Fibroblast of mammary gland (primary cell): ENCODE data around the gene VCX3A.

Source experiments
- DNase-seq: peaks from one replicate; pipeline ENCODE4 v3.0.0-alpha.2; 2010; ENCODE audit warnings: low read depth
- H3K4me3 ChIP-seq: 2 replicates; pipeline ENCODE4 v1.5.1; 2011; ENCODE audit warnings: low read depth, mild to moderate bottlenecking, low read length, moderate library complexity; ENCODE audit not compliant: control insufficient read depth
- TF ChIP-seq, protein P1 (sequence below): conservative IDR thresholded peaks from 2 replicates; pipeline ENCODE4 v1.5.1; 2011; ENCODE audit warnings: low read depth, low read length, inconsistent platforms; ENCODE audit not compliant: control insufficient read depth, insufficient read depth

Gene VCX3A

GRCh38 chrX:6526564-6527136 lies 8.3 kb downstream of the VCX3A start:
- H3K4me3 ChIP-seq = no peak overlapping the region
- no peak for DNase-seq
- TF ChIP-seq, protein P1, sequence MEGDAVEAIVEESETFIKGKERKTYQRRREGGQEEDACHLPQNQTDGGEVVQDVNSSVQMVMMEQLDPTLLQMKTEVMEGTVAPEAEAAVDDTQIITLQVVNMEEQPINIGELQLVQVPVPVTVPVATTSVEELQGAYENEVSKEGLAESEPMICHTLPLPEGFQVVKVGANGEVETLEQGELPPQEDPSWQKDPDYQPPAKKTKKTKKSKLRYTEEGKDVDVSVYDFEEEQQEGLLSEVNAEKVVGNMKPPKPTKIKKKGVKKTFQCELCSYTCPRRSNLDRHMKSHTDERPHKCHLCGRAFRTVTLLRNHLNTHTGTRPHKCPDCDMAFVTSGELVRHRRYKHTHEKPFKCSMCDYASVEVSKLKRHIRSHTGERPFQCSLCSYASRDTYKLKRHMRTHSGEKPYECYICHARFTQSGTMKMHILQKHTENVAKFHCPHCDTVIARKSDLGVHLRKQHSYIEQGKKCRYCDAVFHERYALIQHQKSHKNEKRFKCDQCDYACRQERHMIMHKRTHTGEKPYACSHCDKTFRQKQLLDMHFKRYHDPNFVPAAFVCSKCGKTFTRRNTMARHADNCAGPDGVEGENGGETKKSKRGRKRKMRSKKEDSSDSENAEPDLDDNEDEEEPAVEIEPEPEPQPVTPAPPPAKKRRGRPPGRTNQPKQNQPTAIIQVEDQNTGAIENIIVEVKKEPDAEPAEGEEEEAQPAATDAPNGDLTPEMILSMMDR = no peak

DNA sequence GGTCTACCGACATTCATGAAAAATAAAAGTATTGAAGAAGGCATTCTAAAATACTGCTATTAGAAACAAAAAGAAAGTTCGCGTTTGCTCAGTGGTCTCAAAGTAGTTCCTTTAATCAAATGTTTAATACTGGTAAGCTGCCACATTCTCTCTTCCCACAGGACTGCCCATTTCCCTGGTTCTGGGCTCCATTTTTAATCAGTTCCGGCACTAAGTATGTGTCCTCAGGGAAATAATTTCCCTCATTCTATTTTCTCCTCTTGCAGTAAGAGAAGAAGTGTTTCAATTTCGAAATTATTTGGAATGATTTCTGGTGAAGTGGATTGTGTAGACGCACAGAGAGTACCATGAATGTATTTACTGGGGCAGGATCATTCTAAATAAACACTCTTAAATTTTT lies 17.5 kb downstream of the VCX3A start:
- H3K4me3 ChIP-seq = no peak overlapping the region
- TF ChIP-seq, protein P1 = no peak
- DNase-seq = no peak

- TF ChIP-seq, protein P1 = no peak
- no peak overlapping the region for H3K4me3 ChIP-seq
- no peak for DNase-seq
These were observed 28.5 kb downstream of the VCX3A start for GRCh38 chrX:6506444-6506843.

DNA sequence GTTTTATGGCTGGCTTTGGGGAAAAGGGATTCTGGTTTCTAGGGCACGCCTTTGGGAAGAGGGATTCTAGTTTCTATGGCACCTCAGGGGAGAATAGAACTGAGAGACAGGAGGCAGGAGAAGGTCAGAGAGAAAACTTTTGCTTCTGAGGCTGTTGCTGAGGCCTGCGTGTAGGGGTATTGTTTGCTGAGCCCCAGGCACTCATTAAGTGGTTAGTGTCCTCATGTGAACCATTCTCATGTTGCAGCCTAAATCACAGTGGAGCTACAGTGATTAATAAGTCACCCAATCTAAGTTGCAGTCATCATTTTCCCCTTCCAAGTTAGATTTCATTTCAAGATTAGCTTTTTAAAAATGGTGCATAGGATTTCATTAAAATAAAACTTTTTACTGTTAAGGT lies 29.0 kb downstream of the VCX3A start:
- DNase-seq = no peak
- TF ChIP-seq, protein P1 = no peak

DNA sequence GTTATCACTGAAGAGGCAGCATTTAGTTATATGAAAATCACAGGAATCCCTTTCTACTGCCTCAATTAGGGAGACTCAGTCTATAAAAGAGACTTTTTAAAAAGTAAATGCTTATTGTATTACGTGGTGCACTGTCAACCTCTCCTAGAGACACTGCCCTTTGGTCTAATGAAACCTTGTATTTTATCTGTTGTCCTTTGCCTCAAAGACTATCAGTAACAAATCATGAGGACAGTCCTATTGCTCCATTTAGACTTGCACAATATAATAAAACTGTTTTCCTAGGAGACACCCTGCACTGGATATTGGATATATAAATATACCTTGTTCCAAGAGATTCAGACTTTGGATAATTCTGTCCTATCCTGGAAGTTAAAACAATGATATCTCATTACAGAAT lies 34.2 kb downstream of the VCX3A start:
- H3K4me3 ChIP-seq = no peak overlapping the region
- no peak for DNase-seq
- TF ChIP-seq, protein P1 = no peak

More for the DNA sequence above, 29.0 kb downstream of the VCX3A start:
- H3K4me3 ChIP-seq = no peak overlapping the region

GRCh38 chrX:6498324-6498723 lies 36.6 kb downstream of the VCX3A start:
- TF ChIP-seq, protein P1 = no peak

More at GRCh38 chrX:6498324-6498723, 36.6 kb downstream of the VCX3A start:
- no peak for DNase-seq
- H3K4me3 ChIP-seq = no peak overlapping the region
